Transverse colon (tissue), 4 donors: ENCODE results near the gene TIE1. TPM values are rescaled to one million over a fixed set of nuclear protein-coding genes. Genes with fewer than 3 reads are reported as not detected.

ENCODE experiments used
- DNase-seq: peaks from one replicate; pipeline ENCODE4 v3.0.0-alpha.2; 2019
- H3K27ac ChIP-seq, 4 donors: fragments of 200-600 bp; sonication (generic); 2 replicates each; pipeline ENCODE4 v1.5.1; 2016 to 2018; ENCODE audit warnings: inconsistent platforms in 4 of 4
- H3K27me3 ChIP-seq: fragments of 200-600 bp; sonication (generic); 2 replicates; pipeline ENCODE4 v1.5.1; 2017; ENCODE audit warnings: inconsistent platforms
- H3K36me3 ChIP-seq, 4 donors: fragments of 200-600 bp; sonication (generic); 2 replicates each; pipeline ENCODE4 v1.5.1; 2017 to 2019; ENCODE audit warnings: inconsistent platforms in 4 of 4
- H3K4me1 ChIP-seq, 4 donors: fragments of 200-600 bp; sonication (generic); 2 replicates each; pipeline ENCODE4 v1.5.1; 2017 to 2020; ENCODE audit warnings: inconsistent platforms in 4 of 4
- H3K4me3 ChIP-seq, 4 donors: fragments of 200-600 bp; sonication (generic); 1 replicate in 1 of 4; 2 replicates in 3 of 4; pipeline versions ENCODE4 v1.5.1 to v1.6.1; 2017 to 2019; ENCODE audit warnings: inconsistent platforms in 4 of 4
- H3K9me3 ChIP-seq, 2 donors: fragments of 200-600 bp; sonication (generic); 2 replicates each; pipeline ENCODE4 v1.5.1; 2017 to 2019; ENCODE audit warnings: inconsistent platforms in 2 of 2
- CTCF ChIP-seq, 5 experiments: fragments of 200-600 bp in 3 of 5; fragments of 450-650 bp in 2 of 5; sonication (generic) in 3 of 5; IDR thresholded peaks; 1 replicate in 2 of 5; 2 replicates in 3 of 5; pipeline ENCODE4 v1.5.1; 2016 to 2017; ENCODE audit warnings: antibody characterized with exemption in 5 of 5, inconsistent platforms in 3 of 5, mild to moderate bottlenecking in 2 of 5, moderate library complexity in 1 of 5
- EP300 ChIP-seq: sonication (generic); formaldehyde crosslinking; IDR thresholded peaks from one replicate; pipeline ENCODE4 v1.6.1; 2017; ENCODE audit warnings: antibody characterized with exemption, low read depth
- POLR2A ChIP-seq: fragments of 450-650 bp; IDR thresholded peaks from one replicate; pipeline ENCODE4 v1.6.1; 2016; ENCODE audit warnings: antibody characterized with exemption, mild to moderate bottlenecking, moderate library complexity
- POLR2AphosphoS5 ChIP-seq, 3 donors: sonication (generic); formaldehyde crosslinking; IDR thresholded peaks; one replicate each; pipeline ENCODE4 v1.6.1; 2016; ENCODE audit warnings: antibody characterized with exemption in 3 of 3
- WGBS, 2 donors: methylation state at CpG; one replicate each; pipeline ENCODE4 v1.1.5; 2018; ENCODE audit warnings: low coverage in 1 of 2; 5-methylcytosine and 5-hydroxymethylcytosine counted together
- in situ Hi-C, 4 donors: fragments of 200-750 bp; cut with MboI; loops; one replicate each; pipeline versions ENCODE4 v1.15.0 to v1.15.1; 2017; ENCODE audit warnings: low sequenced_read_pairs in 3 of 4, low pct_ligation_motif_present in 1 of 4, low pct_unique_long_range_greater_than_20kb in 1 of 4
- intact Hi-C: fragments of 100-400 bp; cut with DNase I; formaldehyde crosslinking; loops from one replicate; pipeline ENCODE4 v1.15.1; 2023; ENCODE audit warnings: low total_unique reads
- total RNA-seq, 4 donors: library from RNA; depleted of rRNA; stranded (reverse); fragments of >200 nt; gene quantifications; one replicate each; pipeline ENCODE4 v1.1.0, GENCODE V29; 2016

Gene TIE1
- total RNA-seq, 4 donors from 2014 or later: 2.4 to 7.8 (median 5.3) TPM

- intact Hi-C loops (no loop called here), in situ Hi-C loops (no loop called here)
- no peak for DNase-seq
- no peak for TF ChIP-seq POLR2AphosphoS5 (IDR thresholded peaks at IDR 0.05)
- TF ChIP-seq CTCF (IDR thresholded peaks at IDR 0.05): no peak
- Histone ChIP-seq H3K9me3 (no peaks in the 10 kb centered on the region), H3K27me3 (no peaks in the 10 kb centered on the region), H3K4me1 (peaks cover 0 to 11% (median 3%) of the 10 kb centered on the region in 4 donors), H3K4me3 (no peak overlapping the region), H3K27ac (no peak overlapping the region), H3K36me3 (no peaks in the 10 kb centered on the region)
- WGBS, 2 donors: 90% methylated on average over 5 of the region's 5 CpGs; no CpG with 5 or more reads in 1 of the 2 donors
These were observed 21.6 kb upstream of the TIE1 start for GRCh38 chr1:43279161-43279560.

GRCh38 chr1:43279666-43280065, 21.1 kb upstream of the TIE1 start:
- intact Hi-C loops: no loop called here
- no peak overlapping the region for H3K27ac ChIP-seq
- no peaks in the 10 kb centered on the region for H3K27me3 ChIP-seq
- H3K9me3 ChIP-seq: no peaks in the 10 kb centered on the region
- no peak overlapping the region for H3K4me3 ChIP-seq
- WGBS, 2 donors: 95% methylated on average over 5 of the region's 6 CpGs; no CpG with 5 or more reads in 1 of the 2 donors
- H3K4me1 ChIP-seq: peaks cover 0 to 6% (median under 1%) of the 10 kb centered on the region in 4 donors
- H3K36me3 ChIP-seq: no peaks in the 10 kb centered on the region
- no peak for TF ChIP-seq CTCF (IDR thresholded peaks at IDR 0.05)
- TF ChIP-seq EP300: no peak
- TF ChIP-seq POLR2AphosphoS5 (IDR thresholded peaks at IDR 0.05): no peak
- no peak for TF ChIP-seq POLR2A
- in situ Hi-C loops: no loop called here
- DNase-seq: no peak

- 56% methylated on average over 2 of the region's 2 CpGs; no CpG with 5 or more reads in 1 of the 2 donors for WGBS, 2 donors
- in situ Hi-C loops: no loop called here
These were observed 20.1 kb upstream of the TIE1 start for GRCh38 chr1:43280692-43281091.

More at GRCh38 chr1:43280692-43281091, 20.1 kb upstream of the TIE1 start:
- Histone ChIP-seq H3K27me3 (no peaks in the 10 kb centered on the region), H3K36me3 (no peaks in the 10 kb centered on the region), H3K9me3 (no peaks in the 10 kb centered on the region), H3K4me3 (no peak overlapping the region), H3K4me1 (peaks cover 0 to 4% (median 0%) of the 10 kb centered on the region in 4 donors), H3K27ac (no peak overlapping the region)
- no peak for DNase-seq
- TF ChIP-seq EP300 (no peak), CTCF (IDR thresholded peaks at IDR 0.05) (no peak)
- intact Hi-C loops: no loop called here
